Neural cell (in vitro differentiated cells): ENCODE data around the gene RASAL2. TPM values are rescaled to one million over a fixed set of nuclear protein-coding genes. Genes with fewer than 3 reads are reported as not detected.
A peak's percentile ranks its signal among the peaks of the same experiment; 100 is the strongest.

Experiments
- H2AFZ ChIP-seq: fragments of 200-600, 300-800 bp; sonication (generic), shearing (Covaris generic); 2 replicates; pipeline ENCODE4 v1.6.0; 2014; ENCODE audit warnings: low read depth, mild to moderate bottlenecking, antibody characterized with exemption, low read length, moderate library complexity
- H3F3A ChIP-seq: fragments of 200-600 bp; shearing (Covaris generic); 2 replicates; pipeline ENCODE4 v1.6.1; 2016; ENCODE audit warnings: mild to moderate bottlenecking, moderate library complexity, mixed read lengths, antibody characterized with exemption, low read length; ENCODE audit not compliant: insufficient read depth, poor library complexity, severe bottlenecking
- H3K27ac ChIP-seq: fragments of 200-600, 300-800 bp; sonication (generic), shearing (Covaris generic); 2 replicates; pipeline ENCODE4 v1.5.1; 2014; ENCODE audit warnings: mild to moderate bottlenecking, low read length, moderate library complexity
- H3K27me3 ChIP-seq: fragments of 300-800, 200-600 bp; sonication (generic), shearing (Covaris generic); 2 replicates; pipeline ENCODE4 v1.6.0; 2014; ENCODE audit warnings: mild to moderate bottlenecking, low read depth, low read length, moderate library complexity; ENCODE audit not compliant: insufficient read depth
- H3K36me3 ChIP-seq: fragments of 300-800, 200-600 bp; sonication (generic), shearing (Covaris generic); 2 replicates; pipeline ENCODE4 v1.5.1; 2014; ENCODE audit warnings: mild to moderate bottlenecking, antibody characterized with exemption, low read length, moderate library complexity; ENCODE audit not compliant: insufficient read depth
- H3K4me2 ChIP-seq: fragments of 300-800, 200-600 bp; sonication (generic), shearing (Covaris generic); 2 replicates; pipeline ENCODE4 v1.6.0; 2014; ENCODE audit warnings: mild to moderate bottlenecking, low read length
- H3K4me3 ChIP-seq: fragments of 300-800, 200-600 bp; sonication (generic), shearing (Covaris generic); 2 replicates; pipeline ENCODE4 v1.5.1; 2014; ENCODE audit warnings: mild to moderate bottlenecking, low read length, moderate library complexity
- H3K79me2 ChIP-seq: fragments of 200-600 bp; shearing (Covaris generic); replicated peaks from 2 replicates; pipeline ENCODE4 v1.6.0; 2014; ENCODE audit warnings: mild to moderate bottlenecking, low read length, moderate library complexity; ENCODE audit not compliant: insufficient read depth
- H3K9ac ChIP-seq: fragments of 300-800, 200-600 bp; sonication (generic), shearing (Covaris generic); 2 replicates; pipeline ENCODE4 v1.6.1; 2016; ENCODE audit warnings: mild to moderate bottlenecking, low read length, mixed read lengths
- H3K9me2 ChIP-seq: fragments of 200-600 bp; shearing (Covaris generic); 2 replicates; pipeline ENCODE4 v1.6.1; 2016; ENCODE audit warnings: mild to moderate bottlenecking, low read length, mixed read lengths; ENCODE audit not compliant: insufficient read depth
- H3K9me3 ChIP-seq: fragments of 200-600, 300-800 bp; sonication (generic), shearing (Covaris generic); 2 replicates; pipeline ENCODE4 v1.6.1; 2016; ENCODE audit warnings: mild to moderate bottlenecking, mixed run types, low read length, moderate library complexity, mixed read lengths
- H4K20me1 ChIP-seq: fragments of 200-600 bp; shearing (Covaris generic); 2 replicates; pipeline ENCODE4 v1.6.1; 2016; ENCODE audit warnings: mild to moderate bottlenecking, mixed run types; ENCODE audit not compliant: insufficient read depth
- EP300 ChIP-seq: fragments of 450-650 bp; conservative IDR thresholded peaks from 2 replicates; pipeline ENCODE4 v1.6.1; 2014; ENCODE audit warnings: antibody characterized with exemption, mild to moderate bottlenecking, moderate library complexity; ENCODE audit not compliant: poor library complexity, severe bottlenecking
- EZH2 ChIP-seq: fragments of 200-600, 300-800 bp; shearing (Covaris generic), sonication (generic); IDR thresholded peaks from 2 replicates; pipeline ENCODE4 v1.6.1; 2014; ENCODE audit warnings: antibody characterized with exemption, low read length, borderline replicate concordance, mild to moderate bottlenecking; ENCODE audit not compliant: insufficient read depth, poor library complexity, severe bottlenecking
- MXI1 ChIP-seq: fragments of 450-650 bp; conservative IDR thresholded peaks from 2 replicates; pipeline ENCODE4 v1.6.1; 2014; ENCODE audit warnings: antibody characterized with exemption, mild to moderate bottlenecking; ENCODE audit not compliant: poor library complexity, severe bottlenecking
- POLR2AphosphoS5 ChIP-seq: IDR thresholded peaks from 2 replicates; pipeline ENCODE4 v1.6.1; 2012
- RAD21 ChIP-seq: fragments of 450-650 bp; conservative IDR thresholded peaks from 2 replicates; pipeline ENCODE4 v1.6.1; 2014; ENCODE audit warnings: antibody characterized with exemption, mild to moderate bottlenecking, moderate library complexity
- SMC3 ChIP-seq: fragments of 450-650 bp; conservative IDR thresholded peaks from 2 replicates; pipeline ENCODE4 v1.6.1; 2014; ENCODE audit warnings: antibody characterized with exemption, mild to moderate bottlenecking, moderate library complexity; ENCODE audit not compliant: poor library complexity
- TAF1 ChIP-seq: IDR thresholded peaks from 2 replicates; pipeline ENCODE4 v1.6.1; 2012; ENCODE audit warnings: low read depth
- polyA plus RNA-seq: library from polyadenylated mRNA; depleted of rRNA; stranded (reverse); fragments of >200 nt; gene quantifications from 2 replicates; pipeline ENCODE4 v1.2.3, GENCODE V29; 2014
- TF ChIP-seq, protein P1 (sequence below): IDR thresholded peaks from 2 replicates; pipeline ENCODE4 v1.6.1; 2012; ENCODE audit warnings: borderline replicate concordance

Gene RASAL2
- polyA plus RNA-seq, 1 donor from 2014 or later: 73.3 TPM

DNA sequence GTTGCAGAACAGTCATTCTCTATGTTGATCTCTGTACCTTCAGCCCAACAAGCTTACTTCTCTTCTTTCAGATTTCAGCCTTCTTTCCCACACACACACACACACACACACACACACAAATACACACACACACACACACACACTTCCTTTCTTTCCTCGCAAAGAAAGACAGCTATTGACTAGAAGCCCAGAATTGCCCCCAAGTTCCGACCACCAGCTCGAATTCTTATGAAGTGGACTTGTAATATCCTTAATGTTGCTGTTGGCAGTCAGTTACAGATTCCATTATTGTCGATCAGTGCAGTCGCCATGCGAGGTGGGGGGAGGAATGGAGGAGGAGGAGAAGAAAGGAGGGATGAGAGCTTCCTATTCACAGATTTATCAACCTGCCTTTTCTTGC, 277.3 kb downstream of the RASAL2 start:
- Histone ChIP-seq H3K27me3 (no peaks in the 10 kb centered on the region), H2AFZ (peak overlapping the region; percentile 67), H3K27ac (peak overlapping the region; percentile 96), H3K9me3 (no peaks in the 10 kb centered on the region), H3K36me3 (no peaks in the 10 kb centered on the region), H3K9ac (peak overlapping the region; percentile 88), H3F3A (peaks cover 3% of the 10 kb centered on the region), H4K20me1 (no peaks in the 10 kb centered on the region), H3K79me2 (peaks cover 30% of the 10 kb centered on the region), H3K4me3 (peak overlapping the region; percentile 70), H3K4me2 (peak overlapping the region; percentile 96), H3K9me2 (no peaks in the 10 kb centered on the region)
- peak; percentile 41 for TF ChIP-seq TAF1
- TF ChIP-seq EP300: peak; percentile 35
- TF ChIP-seq EZH2: no peak
- TF ChIP-seq RAD21: no peak
- TF ChIP-seq, protein P1, sequence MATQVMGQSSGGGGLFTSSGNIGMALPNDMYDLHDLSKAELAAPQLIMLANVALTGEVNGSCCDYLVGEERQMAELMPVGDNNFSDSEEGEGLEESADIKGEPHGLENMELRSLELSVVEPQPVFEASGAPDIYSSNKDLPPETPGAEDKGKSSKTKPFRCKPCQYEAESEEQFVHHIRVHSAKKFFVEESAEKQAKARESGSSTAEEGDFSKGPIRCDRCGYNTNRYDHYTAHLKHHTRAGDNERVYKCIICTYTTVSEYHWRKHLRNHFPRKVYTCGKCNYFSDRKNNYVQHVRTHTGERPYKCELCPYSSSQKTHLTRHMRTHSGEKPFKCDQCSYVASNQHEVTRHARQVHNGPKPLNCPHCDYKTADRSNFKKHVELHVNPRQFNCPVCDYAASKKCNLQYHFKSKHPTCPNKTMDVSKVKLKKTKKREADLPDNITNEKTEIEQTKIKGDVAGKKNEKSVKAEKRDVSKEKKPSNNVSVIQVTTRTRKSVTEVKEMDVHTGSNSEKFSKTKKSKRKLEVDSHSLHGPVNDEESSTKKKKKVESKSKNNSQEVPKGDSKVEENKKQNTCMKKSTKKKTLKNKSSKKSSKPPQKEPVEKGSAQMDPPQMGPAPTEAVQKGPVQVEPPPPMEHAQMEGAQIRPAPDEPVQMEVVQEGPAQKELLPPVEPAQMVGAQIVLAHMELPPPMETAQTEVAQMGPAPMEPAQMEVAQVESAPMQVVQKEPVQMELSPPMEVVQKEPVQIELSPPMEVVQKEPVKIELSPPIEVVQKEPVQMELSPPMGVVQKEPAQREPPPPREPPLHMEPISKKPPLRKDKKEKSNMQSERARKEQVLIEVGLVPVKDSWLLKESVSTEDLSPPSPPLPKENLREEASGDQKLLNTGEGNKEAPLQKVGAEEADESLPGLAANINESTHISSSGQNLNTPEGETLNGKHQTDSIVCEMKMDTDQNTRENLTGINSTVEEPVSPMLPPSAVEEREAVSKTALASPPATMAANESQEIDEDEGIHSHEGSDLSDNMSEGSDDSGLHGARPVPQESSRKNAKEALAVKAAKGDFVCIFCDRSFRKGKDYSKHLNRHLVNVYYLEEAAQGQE: peak; percentile 70
- TF ChIP-seq POLR2AphosphoS5: peak; percentile 60
- no peak for TF ChIP-seq SMC3

DNA sequence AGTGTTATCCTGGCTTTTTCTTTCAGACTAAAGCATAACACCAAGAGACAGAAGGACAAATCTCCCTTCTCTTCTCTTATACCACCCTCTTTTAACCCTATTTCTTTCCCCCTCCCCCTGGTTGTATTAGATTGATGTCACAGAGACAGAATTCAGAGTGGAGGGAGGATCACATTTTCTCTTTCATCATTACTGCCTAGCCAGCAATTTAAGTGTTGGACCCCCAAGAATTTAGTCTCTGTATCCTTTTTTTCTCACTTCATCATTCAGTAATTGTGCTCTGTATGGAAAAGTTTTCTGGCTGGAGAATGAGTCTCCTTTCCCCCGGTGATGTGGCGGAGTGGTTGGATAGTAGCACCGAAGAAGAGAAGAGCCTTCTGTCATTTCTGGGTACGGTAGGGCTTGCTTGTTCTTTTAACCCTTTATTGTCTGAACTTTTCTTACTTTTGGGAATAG, 278.1 kb downstream of the RASAL2 start:
- Histone ChIP-seq H3K4me2 (peak overlapping the region; percentile 96), H3F3A (peaks cover 3% of the 10 kb centered on the region), H2AFZ (peak overlapping the region; percentile 67), H3K4me3 (peak overlapping the region; percentile 70), H3K9me2 (no peaks in the 10 kb centered on the region), H3K27me3 (no peaks in the 10 kb centered on the region), H3K36me3 (no peaks in the 10 kb centered on the region), H3K9ac (peak overlapping the region; percentile 88), H3K27ac (peak overlapping the region; percentile 96), H3K79me2 (peaks cover 33% of the 10 kb centered on the region), H3K9me3 (no peaks in the 10 kb centered on the region), H4K20me1 (no peaks in the 10 kb centered on the region)
- peak; percentile 65 for TF ChIP-seq POLR2AphosphoS5
- no peak for TF ChIP-seq MXI1
- TF ChIP-seq, protein P1: peak; percentile 53
- no peak for TF ChIP-seq RAD21
